Measurements from ENCODE around the gene GPR15.
"Not testable (repeated sequence)": the region's sequence is repeated elsewhere in the genome, so short reads cannot be mapped to it uniquely, and the experiment has no call there.

Gene GPR15

DNA sequence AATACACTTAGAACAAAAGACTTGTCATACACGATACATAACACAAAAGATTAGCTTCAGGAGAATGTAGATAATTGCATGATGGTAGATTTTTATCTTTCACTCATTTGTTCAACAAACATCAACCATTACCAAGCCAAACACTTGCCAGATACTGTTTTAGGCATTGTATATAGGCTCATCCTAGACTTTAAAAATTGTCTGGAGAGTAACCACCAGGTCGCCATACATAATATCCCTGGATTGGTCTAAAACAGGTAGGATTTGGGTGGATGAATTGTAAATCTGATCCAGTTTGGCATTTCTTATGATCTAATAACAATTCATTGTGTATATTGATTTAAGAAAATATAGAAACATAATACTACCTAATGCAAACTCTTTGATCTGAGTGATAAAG is 22.8 kb downstream of the GPR15 start:
- no peak overlapping the region for H3K4me3 ChIP-seq (ENCODE audit: control insufficient read depth, low read depth, low read length)
- TF ChIP-seq CTCF (conservative IDR thresholded peaks at IDR 0.05; ENCODE audit: control insufficient read depth, insufficient read depth, low read depth, low read length) = no peak
- no peak for DNase-seq (ENCODE audit: low read depth)

DNA sequence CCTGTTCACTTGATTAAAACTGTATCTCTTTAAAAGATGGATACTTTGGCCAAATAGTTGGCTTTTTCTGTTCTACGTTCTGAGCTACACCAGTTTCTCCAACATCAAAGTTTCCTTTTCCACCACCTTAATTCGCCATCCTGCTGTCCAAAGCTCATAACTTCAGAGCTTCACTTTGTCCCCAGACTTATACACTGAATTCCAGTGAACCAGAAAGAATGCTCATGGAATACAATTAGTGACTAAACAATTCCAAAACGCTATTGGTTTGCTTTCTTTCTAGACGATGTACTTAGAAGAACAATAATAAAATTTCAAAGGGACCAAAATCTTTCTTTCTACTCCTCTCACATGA is 23.2 kb downstream of the GPR15 start:
- no peak for DNase-seq (ENCODE audit: low read depth)
- no peak overlapping the region for H3K4me3 ChIP-seq (ENCODE audit: control insufficient read depth, low read depth, low read length)
- no peak for TF ChIP-seq CTCF (conservative IDR thresholded peaks at IDR 0.05; ENCODE audit: control insufficient read depth, insufficient read depth, low read depth, low read length)

- DNase-seq (ENCODE audit: low read depth) = no peak
- no peak for TF ChIP-seq CTCF (conservative IDR thresholded peaks at IDR 0.05; ENCODE audit: control insufficient read depth, insufficient read depth, low read depth, low read length)
- H3K4me3 ChIP-seq (ENCODE audit: control insufficient read depth, low read depth, low read length) = no peak overlapping the region
Measured at GRCh38 chr3:98556164-98557130, 24.7 kb downstream of the GPR15 start.

DNA sequence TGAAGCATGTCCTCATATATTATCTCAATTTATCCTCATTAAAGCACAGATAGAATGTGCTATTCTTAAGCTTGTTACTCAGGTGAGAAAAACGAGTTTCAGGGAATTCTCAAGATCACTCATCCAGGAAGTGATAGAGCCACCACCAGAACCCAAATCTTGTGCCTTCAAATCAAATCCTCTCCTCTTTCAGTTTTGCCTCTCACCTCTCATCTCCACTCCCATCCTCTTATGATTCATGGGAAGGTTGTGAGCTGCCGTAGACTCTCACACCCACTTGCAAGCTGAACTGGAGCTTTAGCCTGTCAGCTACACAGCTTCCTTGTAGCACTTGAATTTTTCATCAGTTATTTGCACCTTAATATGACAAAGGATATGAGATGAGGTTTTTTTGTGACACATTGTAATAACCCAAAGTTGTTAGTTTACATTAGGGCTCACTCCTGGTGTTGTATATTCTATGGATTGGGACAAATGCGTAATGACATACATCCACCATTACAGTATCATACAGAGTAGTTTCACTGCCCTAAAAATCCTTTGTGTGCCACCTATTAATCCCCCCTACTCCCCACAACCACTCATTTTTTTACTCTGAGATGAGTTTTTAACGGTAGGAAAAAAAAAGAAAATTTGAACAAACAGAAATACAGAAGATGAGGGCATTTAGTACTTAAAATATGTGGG is 25.7 kb downstream of the GPR15 start:
- H3K4me3 ChIP-seq (ENCODE audit: control insufficient read depth, low read depth, low read length) = no peak overlapping the region
- DNase-seq (ENCODE audit: low read depth) = no peak
- TF ChIP-seq CTCF (conservative IDR thresholded peaks at IDR 0.05; ENCODE audit: control insufficient read depth, insufficient read depth, low read depth, low read length) = no peak

DNA sequence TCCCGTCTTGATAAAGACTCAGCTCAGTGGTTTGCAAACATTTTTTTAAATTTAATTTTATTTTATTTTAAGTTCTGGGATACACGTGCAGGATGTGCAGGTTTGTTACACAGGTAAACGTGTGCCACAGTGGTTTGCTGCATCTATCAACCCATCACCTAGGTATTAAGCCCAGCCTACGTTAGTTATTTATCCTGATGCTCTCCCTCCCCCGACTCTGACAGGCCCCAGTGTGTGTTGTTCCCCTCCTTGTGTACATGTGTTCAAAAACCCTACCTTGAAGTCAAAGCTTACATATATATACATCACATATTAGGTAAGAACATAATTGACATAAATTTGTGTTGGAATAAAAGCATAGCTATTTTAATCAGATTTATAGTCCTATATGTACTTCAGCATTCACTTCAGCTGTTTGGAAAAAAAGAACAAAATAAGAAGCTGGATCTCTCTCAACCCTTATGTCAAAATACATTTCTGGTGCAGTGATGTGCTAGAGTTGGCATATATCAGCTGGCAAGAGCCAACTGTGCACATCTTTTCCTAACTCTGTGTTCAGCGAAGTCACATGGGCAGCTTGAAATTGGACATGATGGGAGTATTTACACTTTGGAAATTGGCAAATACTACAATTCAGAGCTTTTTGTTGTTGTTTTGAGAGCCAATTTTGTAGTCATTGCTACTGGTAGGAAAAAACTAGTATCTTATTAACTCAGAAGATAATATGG is 26.5 kb downstream of the GPR15 start:
- no peak for DNase-seq (ENCODE audit: low read depth)
- no peak overlapping the region for H3K4me3 ChIP-seq (ENCODE audit: control insufficient read depth, low read depth, low read length)
- no peak for TF ChIP-seq CTCF (conservative IDR thresholded peaks at IDR 0.05; ENCODE audit: control insufficient read depth, insufficient read depth, low read depth, low read length)

DNA sequence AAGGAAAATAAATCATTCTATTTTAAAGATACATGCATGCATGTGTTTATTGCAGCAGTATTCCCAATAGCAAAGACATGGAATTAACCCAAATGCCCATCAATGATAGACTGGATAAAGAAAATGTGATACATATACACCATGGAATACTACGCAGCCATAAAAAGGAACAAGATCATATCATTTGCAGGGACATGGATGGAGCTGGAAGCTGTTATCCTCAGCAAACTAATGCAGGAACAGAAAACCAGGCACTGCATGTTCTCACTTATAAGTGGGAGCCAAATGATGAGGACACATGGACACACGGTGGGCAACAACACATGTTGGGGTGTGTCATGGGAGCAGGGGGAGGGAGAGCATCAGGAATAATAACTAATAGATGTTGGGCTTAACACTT is 28.0 kb downstream of the GPR15 start:
- not testable (repeated sequence) for DNase-seq (ENCODE audit: low read depth); H3K4me3 ChIP-seq (ENCODE audit: control insufficient read depth, low read depth, low read length)

- no peak for DNase-seq (ENCODE audit: low read depth)
- TF ChIP-seq CTCF (conservative IDR thresholded peaks at IDR 0.05; ENCODE audit: control insufficient read depth, insufficient read depth, low read depth, low read length) = no peak
- H3K4me3 ChIP-seq (ENCODE audit: control insufficient read depth, low read depth, low read length) = no peak overlapping the region
Measured at GRCh38 chr3:98560911-98561310, 29.1 kb downstream of the GPR15 start.

All from fibroblast of mammary gland (primary cell).